ENCODE results near the gene ARIH2.
A peak's percentile ranks its signal among the peaks of the same experiment; 100 is the strongest.

ARIH2 gene

GRCh38 chr3:48974076-48974864 lies 55.6 kb downstream of the ARIH2 start:
- no peak for DNase-seq (ENCODE audit: low read depth)

DNA sequence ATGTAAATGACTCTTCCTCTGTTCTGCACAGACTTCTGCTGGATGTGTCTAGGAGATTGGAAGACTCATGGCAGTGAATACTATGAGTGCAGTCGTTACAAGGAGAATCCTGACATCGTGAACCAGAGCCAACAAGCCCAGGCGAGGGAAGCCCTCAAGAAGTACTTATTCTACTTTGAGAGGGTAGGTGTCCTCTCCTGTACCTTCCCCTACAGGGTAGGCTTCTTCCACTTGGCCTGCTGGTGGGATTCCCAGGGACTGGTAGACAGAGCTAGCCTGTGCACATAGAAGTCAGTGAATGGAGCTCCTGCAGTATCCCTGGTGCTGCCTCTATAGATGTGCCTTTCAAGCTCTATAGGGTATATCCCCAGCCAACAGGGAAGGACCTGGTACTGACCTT lies 60.8 kb downstream of the ARIH2 start:
- no peak for DNase-seq (ENCODE audit: low read depth)

DNA sequence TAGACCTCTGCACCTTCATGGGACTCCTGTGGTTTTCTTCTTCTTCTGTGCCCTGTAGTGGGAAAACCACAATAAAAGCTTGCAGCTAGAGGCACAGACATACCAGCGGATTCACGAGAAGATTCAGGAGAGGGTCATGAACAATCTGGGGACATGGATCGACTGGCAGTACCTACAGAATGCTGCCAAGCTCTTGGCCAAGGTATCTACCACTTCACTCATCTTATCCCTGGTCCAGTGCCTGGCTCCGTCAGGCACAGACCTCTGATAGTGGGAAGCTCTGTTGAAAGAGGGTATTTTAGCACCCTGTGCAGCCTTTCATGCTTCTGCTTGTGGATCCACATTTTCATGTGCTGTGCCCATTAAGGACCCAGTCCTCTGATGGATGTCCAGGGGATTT lies 61.7 kb downstream of the ARIH2 start:
- no peak for DNase-seq (ENCODE audit: low read depth)

DNA sequence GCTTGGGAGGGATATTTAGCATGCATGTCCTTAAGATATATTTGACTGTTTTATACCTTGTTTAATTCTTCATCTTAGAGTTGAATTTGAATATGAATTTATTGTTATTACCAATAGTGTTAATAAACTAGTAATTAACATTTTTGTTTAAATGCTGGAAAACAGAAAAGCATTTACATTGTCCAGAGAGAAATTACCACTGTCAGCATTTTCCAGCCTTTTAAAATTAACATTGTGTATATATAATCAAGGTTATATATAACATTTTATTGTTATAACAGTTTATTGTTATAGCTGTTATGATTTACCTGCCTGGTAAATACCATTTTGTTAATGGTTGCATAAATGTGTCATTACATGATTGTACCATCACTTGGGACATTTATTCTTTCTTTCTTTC lies 63.4 kb downstream of the ARIH2 start:
- no peak for DNase-seq (ENCODE audit: low read depth)

GRCh38 chr3:48982686-48983085 lies 64.0 kb downstream of the ARIH2 start:
- no peak for DNase-seq (ENCODE audit: low read depth)

DNA sequence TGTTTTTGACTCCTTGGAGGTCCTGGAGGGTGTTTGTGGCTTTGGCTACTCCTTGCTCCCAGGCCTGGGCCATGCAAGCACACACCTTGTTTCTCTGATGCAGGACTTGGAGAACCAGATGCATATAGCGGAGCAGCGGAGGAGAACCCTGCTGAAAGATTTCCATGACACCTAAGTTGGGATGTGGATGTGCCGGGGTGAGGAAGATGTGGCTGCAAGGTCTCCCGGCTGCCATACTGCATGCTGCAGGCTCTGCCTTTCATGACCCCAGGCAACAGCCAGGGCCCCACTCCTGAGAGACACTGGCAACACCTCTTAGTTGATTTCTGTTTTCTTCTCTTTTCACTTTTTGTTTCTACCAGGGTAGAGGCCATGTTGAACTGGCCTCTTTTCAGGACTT lies 64.5 kb downstream of the ARIH2 start:
- DNase-seq (ENCODE audit: low read depth) = no peak

GRCh38 chr3:48984663-48985062 lies 66.0 kb downstream of the ARIH2 start:
- no peak for DNase-seq (ENCODE audit: low read depth)

- DNase-seq (ENCODE audit: low read depth) = no peak
These were observed 67.3 kb downstream of the ARIH2 start for GRCh38 chr3:48985831-48986376.

DNA sequence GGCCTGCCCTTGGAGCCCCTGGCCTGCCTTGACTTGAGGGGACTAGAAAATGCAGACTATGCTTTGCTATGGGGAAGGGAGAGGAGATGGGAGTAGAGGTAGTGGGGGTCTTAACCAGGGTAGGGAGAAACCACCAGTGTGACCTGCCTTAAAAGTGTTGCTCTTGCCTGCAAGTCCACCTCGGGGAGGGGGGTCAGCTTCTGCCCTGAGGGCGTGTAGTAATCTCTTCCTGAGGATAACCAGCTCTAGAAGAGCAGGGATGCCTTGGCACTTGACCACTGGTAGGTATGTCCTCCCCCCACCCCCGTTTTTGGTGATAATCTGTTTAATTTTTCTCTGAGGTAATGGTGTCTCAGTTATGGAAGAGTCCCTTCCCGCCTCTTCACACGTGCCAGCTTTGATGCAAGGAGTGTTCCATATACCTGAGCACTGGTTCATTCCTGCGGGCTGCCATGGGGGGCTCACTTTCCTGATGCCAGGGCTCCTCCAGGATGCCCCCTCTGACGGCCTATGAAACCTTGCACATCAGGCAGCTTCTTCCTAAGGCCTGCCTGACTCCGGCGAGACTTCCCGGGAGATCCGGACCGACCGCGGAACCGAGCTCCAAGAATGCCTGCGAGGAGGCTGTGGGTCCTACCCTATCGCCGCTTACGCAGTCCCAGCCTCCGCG lies 70.6 kb downstream of the ARIH2 start:
- DNase-seq (ENCODE audit: low read depth) = no peak

DNA sequence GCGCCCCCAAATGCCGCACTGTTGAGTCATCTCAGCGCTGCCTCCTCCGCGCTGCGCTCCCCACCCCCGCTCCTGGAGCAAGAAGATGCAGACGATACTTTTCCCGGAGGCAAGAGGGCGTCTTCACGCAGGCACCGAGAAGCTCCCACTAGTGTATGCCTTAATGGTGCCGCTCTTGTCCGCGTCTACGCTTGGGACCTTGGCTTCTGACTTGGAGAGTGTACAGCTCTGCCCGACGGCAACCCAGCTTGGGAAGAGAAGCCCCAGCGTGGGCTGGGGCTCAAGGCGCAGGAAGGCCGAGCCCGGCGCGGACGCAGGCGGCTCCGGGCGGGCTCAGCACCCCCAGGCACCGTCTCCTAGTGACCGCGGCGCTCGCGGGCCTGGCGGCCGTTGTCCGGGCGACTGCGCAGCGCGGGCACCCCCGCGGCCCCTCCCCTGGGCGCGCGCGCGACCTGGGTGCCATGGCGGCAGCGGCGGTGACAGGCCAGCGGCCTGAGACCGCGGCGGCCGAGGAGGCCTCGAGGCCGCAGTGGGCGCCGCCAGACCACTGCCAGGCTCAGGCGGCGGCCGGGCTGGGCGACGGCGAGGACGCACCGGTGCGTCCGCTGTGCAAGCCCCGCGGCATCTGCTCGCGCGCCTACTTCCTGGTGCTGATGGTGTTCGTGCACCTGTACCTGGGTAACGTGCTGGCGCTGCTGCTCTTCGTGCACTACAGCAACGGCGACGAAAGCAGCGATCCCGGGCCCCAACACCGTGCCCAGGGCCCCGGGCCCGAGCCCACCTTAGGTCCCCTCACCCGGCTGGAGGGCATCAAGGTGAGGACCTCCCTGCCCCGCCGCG lies 71.4 kb downstream of the ARIH2 start, which contains the start of gene P4HTM:
TSS of gene P4HTM (plus strand) at position 446 of the 840 bp plus-strand sequence. CDS start at position 462, 16 bp downstream.
- DNase-seq (ENCODE audit: low read depth) = peak; percentile 76

GRCh38 chr3:48990636-48991469 lies 72.2 kb downstream of the ARIH2 start:
- no peak for DNase-seq (ENCODE audit: low read depth)

- no peak for DNase-seq (ENCODE audit: low read depth)
These were observed 73.4 kb downstream of the ARIH2 start for GRCh38 chr3:48991851-48992545.

- no peak for DNase-seq (ENCODE audit: low read depth)
These were observed 75.2 kb downstream of the ARIH2 start for GRCh38 chr3:48993834-48994233.

GRCh38 chr3:48996640-48997039 lies 78.0 kb downstream of the ARIH2 start:
- no peak for DNase-seq (ENCODE audit: low read depth)

GRCh38 chr3:48997102-48997635 lies 78.5 kb downstream of the ARIH2 start:
- no peak for DNase-seq (ENCODE audit: low read depth)

DNA sequence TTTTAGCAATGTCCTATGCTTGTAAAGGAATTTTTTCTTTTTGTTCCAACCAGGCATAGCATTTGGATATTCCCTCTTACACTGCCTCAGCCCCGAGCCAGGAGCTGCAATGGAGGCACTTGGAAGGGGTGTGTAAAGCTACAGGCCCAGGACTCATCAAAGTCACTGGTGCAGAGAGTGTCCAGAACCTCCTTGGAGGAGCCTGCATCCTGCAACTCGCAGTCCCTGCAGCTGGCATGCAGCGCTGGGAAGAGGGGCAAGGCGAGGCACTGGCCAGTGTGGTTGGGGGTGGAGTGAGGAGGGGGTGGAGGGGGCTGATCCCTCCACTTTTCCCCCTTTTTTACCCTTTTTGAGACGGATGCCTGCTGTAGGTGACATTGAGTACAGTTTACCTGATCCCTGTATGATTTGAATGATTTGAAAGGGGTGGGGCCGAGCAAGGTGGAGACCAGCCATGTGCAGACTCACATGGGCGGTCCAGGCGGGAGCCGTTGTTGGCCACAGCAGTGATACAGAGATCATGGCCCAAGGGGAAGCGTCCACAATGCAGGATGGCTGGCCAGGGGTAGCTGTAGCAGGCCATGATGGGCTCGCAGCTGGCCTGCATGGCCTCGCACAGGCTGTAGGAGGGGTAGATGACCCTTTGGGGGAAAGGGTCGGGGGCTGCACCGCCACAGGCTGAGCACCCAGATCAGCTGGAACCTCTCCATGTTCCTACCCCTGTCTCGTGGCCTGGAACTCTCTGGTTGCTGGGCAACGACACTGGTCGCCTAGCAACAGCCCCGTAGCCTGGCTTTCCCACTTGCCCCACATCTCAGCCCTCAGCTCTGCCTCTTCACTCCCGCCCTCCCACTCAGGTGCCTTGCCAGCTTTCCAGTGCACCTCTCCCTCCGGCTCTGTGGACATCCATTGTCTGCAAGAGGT lies 79.3 kb downstream of the ARIH2 start:
- DNase-seq (ENCODE audit: low read depth) = no peak

DNA sequence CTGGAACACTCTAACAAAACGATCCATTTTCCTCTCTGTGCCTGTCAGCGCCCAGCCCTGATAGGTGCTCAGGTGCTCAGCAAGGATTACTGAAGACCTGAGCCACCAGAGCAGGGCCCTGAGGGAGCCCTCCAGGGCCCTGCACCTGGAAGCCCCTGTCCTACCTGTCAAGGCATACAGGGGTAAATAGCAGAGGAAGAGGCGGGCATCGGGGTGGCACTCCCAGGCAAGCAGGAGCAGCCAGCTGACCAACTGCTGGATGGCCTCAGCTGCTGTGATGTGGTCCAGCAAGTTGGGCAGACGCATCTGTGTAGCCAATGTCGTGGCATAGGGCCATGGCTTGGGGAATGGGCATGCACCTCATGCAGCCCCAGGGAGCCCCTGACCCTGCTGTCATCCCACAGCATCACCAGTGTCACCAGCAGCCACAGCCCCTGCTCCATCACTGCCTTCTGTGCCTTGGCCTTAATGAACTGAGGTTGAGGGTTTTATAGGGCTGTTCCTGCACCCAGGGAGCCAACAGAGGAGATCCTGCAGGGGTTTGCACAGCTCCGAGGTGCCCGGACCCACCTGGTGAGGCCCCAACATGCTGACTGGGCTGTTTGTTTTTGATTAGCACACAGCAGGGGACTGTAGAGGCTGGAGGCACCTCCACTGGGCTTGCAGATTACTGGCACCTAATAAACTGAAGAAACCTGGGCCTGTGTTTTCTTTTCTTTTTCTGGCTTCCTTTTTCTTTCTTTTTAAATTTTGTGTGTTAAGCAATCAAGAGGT lies 80.6 kb downstream of the ARIH2 start:
- no peak for DNase-seq (ENCODE audit: low read depth)

- DNase-seq (ENCODE audit: low read depth) = no peak
These were observed 82.5 kb downstream of the ARIH2 start for GRCh38 chr3:49001155-49001554.
